ENCODE data around the gene ADGRG3.
"Not testable (repeated sequence)": the region's sequence is repeated elsewhere in the genome, so short reads cannot be mapped to it uniquely, and the experiment has no call there.

Gene ADGRG3

GRCh38 chr16:57713596-57713995 lies 45.5 kb downstream of the ADGRG3 start:
- no peak for DNase-seq (ENCODE audit: low read depth, low spot score)

- DNase-seq (ENCODE audit: low read depth, low spot score), result no peak
These were observed 45.9 kb downstream of the ADGRG3 start for GRCh38 chr16:57714047-57714446.

DNA sequence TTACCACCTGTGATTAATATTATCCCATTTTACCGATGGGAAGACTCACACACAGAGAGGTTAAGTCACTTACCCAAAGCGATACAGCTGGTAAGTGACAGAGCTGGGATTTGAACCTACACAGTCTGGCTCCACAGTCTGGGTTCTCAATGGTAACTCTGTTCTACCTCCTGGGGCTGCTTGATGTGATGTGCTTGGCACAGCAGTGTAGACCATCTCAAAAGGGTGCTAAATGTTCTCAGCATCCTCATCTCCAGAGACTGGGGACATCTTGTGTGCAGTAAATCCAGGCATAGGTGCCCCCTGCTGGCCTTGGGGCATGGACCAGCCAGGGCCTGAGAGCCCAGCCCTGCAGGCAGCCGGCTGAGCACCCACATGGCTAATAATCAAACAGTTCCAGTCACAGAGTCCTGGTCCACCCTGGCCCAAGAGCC lies 52.1 kb downstream of the ADGRG3 start:
- DNase-seq (ENCODE audit: low read depth, low spot score), result no peak

- DNase-seq (ENCODE audit: low read depth, low spot score), result no peak
These were observed 53.5 kb downstream of the ADGRG3 start for GRCh38 chr16:57721356-57722209.

GRCh38 chr16:57722210-57722499 lies 54.0 kb downstream of the ADGRG3 start:
- no peak for DNase-seq (ENCODE audit: low read depth, low spot score)

GRCh38 chr16:57722651-57723050 lies 54.5 kb downstream of the ADGRG3 start:
- DNase-seq (ENCODE audit: low read depth, low spot score), result no peak

DNA sequence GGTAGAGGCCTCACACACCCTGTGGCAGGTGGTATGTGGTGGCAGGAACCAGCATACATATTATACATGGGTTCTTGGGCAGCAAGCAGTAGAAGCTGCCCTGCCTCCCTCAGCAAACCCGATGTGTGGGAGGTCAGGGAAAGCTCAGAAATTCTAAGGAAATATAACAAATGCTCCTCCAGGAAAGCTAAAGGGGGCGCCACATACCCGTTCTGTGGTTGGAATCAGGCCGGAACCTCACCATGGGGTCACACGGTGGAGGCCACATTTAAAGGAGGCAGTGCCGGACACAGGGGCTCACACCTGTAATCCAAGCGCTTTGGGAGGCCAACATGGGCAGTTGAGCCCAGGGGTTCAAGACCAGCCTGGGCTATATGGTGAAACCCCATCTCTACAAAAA lies 55.1 kb downstream of the ADGRG3 start:
- DNase-seq (ENCODE audit: low read depth, low spot score), result no peak

GRCh38 chr16:57724531-57724930 lies 56.4 kb downstream of the ADGRG3 start:
- DNase-seq (ENCODE audit: low read depth, low spot score), result no peak

DNA sequence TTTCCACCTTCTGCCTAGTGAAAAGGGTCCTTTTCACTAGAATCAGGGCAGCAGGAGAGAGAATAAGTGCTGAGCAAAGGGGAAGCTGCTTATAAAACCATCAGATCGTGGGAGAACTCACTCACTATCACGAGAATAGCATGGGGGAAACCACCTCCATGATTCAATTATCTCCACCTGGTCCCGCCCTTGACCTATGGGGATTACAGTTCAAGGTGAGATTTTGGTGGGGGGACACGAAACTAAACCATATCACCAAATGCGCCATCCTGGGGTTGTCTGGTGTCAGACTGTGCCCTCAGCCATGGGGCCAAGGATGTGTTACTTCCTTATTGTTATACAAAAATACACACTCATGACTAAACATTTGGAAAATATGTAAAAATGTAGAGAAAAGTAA lies 57.0 kb downstream of the ADGRG3 start:
- DNase-seq (ENCODE audit: low read depth, low spot score), result no peak

DNA sequence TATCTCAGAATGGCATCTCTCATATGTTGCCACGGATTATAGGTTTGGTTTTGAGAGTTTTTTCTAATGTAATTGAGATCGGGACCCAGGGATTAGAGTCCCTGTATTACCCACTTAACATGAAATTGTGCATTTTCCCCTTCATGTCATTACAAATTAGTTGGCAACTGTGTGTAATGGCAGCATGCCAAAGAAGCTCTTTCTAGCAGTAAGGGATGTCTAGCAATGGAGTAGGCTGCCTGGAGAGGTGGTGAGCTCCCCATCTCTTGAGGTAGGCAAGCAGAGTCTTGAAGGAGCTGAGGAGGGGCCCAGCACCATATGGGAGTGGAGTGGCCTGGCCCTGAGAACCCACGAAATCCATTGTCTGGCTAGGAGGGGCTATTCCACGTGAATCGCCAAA lies 57.4 kb downstream of the ADGRG3 start:
- DNase-seq (ENCODE audit: low read depth, low spot score), result no peak

DNA sequence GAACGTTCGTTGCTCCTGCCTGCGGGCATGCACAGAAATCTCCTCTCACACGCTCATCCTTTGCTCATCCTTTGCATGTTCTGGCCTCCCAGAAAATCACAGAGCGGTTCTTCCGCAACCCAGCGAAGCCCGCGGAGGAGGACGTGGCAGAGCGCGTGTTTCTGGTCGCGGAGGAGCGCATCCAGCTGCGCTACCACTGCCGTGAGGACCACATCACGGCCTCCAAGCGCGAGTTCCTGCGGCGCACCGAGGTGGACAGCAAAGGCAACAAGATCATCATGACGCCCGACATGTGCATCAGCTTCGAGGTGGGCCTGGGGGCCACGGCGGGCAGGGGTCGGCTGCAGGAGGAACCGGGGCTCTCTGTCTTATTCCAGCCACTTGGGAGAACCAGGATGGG lies 57.9 kb downstream of the ADGRG3 start:
- no peak for DNase-seq (ENCODE audit: low read depth, low spot score)

- DNase-seq (ENCODE audit: low read depth, low spot score), result no peak
These were observed 58.4 kb downstream of the ADGRG3 start for GRCh38 chr16:57726433-57726947.

DNA sequence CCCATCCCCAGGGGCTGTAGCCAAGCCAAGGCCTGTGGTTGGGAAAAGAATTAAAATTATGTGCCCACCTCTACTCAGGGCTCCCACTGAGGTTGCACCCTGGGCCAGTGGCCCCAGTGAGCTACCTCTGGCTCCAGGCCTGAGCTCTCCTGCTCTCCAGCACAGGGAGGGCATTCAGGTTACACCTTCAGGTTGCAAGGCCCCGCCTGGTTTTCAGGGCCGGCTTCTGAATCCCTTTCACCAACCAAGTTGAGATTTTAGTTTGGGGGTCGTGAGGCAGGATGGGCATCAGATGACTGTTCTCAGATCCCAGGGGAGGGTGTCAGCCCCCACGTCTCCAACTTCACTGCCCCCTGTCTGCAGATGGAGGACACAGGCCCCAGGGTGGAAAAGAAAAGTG lies 59.5 kb downstream of the ADGRG3 start:
- no peak for DNase-seq (ENCODE audit: low read depth, low spot score)

DNA sequence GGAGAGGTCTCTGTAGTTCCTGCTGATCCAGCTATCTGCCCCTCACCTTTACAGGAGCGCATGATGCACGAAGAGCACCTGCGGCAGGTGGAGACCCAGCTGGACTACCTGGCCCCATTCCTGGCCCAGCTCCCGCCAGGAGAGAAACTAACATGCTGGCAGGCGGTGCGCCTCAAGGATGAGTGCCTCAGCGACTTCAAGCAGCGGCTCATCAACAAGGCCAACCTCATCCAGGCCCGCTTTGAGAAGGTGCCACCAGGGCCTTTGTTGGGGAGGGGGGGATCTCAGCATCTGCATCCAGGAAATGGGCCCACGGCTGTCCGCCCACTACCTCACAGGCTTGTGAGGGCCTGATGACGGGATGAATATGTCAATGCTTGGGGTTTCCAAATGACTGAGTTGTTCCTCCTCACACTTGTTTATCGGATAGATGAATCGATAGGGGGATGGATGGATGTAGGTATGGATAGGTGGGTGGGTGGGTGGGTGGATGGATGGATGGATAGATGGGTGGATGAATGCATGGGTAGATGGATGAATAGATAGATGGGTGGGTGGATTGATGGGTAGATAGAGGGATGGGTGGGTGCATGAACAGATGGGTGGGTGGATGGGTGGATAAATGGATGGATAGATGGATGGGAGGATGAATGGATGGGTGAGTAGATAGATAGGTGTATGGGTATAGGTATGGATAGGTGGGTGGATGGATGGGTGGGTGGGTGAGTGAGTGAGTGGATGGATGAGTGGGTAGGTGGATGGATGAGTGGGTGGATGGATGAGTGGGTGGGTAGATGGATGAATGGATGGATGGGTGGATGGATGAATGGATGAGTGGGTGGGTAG lies 60.5 kb downstream of the ADGRG3 start:
- no peak for DNase-seq (ENCODE audit: low read depth, low spot score)

GRCh38 chr16:57729182-57729484 lies 61.0 kb downstream of the ADGRG3 start:
- no peak for DNase-seq (ENCODE audit: low read depth, low spot score)

DNA sequence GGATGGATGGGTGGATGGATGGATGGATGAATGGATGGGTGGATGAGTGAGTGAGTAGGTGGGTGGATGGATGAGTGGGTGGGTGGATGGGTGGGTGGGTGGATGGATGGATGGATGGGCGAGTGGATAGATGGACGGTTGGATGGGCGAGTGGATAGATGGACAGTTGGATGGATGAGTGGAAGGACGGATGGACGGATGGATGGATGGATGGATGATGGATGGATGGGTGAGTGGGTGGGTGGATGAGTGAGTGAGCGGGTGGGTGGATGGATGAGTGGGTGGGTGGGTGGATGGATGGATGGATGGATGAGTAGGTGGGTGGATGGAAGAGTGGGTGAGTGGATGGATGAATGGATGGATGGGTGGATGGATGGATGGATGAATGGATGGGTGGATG lies 61.7 kb downstream of the ADGRG3 start:
- DNase-seq (ENCODE audit: low read depth, low spot score), result not testable (repeated sequence)

GRCh38 chr16:57730771-57731730 lies 62.9 kb downstream of the ADGRG3 start:
- DNase-seq (ENCODE audit: low read depth, low spot score), result no peak

DNA sequence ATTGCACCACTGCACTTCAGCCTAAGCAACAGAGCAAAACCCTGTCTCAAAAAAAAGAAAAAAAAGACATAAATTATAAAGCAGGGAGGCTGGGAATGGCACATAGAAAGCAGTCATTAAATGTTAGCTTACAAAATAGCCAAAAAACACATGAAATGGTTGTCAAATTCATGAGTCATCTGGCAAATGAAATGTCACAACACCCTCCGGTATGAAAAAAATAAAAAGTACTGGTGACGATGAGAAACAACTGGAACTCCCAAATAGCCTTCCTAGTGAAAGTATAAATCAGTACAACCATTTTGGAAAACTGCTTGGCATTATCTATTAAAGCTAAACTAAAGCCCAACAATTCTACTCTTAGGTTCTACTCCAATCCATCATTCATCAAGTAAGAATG lies 63.9 kb downstream of the ADGRG3 start:
- DNase-seq (ENCODE audit: low read depth, low spot score), result no peak

DNA sequence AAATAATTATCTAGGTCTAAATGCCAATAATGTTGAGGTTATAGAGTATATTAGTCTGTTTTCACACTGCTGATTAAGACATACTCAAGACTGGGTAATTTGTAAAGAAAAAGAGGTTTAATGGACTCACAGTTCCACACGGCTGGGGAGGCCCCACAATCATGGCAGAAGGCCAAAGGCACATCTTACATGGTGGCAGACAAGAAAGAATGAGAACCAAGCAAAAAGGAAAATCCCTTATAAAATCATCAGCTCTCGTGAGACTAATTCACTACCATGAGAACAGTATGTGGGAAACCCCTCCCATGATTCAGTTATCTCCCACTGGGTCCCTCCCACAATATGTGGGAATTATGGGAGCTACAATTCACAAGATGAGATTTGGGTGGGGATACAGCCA lies 64.6 kb downstream of the ADGRG3 start:
- no peak for DNase-seq (ENCODE audit: low read depth, low spot score)

DNA sequence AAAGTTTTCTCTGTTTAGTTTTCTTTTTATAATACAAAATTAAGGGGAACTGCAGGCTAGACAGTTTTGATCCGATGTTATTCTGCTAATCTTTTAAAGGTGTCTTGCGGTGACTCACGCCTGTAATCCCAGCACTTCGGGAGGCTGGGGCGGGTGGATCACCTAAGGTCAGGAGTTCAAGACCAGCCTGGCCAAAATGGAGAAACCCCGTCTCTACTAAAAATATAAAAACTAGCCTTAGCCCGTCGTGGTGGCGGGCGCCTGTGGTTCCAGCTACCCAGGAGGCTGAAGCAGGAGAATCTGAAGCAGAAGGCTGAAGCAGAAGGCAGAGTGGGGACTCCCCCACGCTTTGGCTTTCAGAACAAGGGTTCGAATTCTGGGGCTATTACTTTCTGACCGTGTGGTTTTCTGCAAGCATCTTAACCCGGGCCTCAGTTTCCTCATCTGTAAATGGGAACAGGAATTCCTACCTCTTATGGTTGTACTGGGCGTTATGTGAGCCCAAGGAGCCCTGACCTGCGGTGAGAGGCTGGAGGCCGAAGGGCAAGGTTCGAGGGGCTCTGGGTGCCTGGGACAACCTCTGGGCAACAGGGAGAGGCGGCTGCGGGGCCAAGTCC lies 66.3 kb downstream of the ADGRG3 start:
- no peak for DNase-seq (ENCODE audit: low read depth, low spot score)
